Sigmoid colon (tissue), 3 donors: ENCODE data around the gene ZNF205.

Experiments used
- POLR2A ChIP-seq, 2 donors: fragments of 450-650 bp; IDR thresholded peaks; one replicate each; pipeline ENCODE4 v1.6.1; 2016; ENCODE audit warnings: antibody characterized with exemption in 2 of 2, mild to moderate bottlenecking in 2 of 2, moderate library complexity in 2 of 2
- TF ChIP-seq, protein P1 (sequence below), 4 experiments: fragments of 450-650 bp in 3 of 4; fragments of 200-600 bp in 1 of 4; IDR thresholded peaks; one replicate each; pipeline ENCODE4 v1.5.1; 2016 to 2019; ENCODE audit warnings: antibody characterized with exemption in 4 of 4, mild to moderate bottlenecking in 3 of 4, moderate library complexity in 2 of 4

DNA sequence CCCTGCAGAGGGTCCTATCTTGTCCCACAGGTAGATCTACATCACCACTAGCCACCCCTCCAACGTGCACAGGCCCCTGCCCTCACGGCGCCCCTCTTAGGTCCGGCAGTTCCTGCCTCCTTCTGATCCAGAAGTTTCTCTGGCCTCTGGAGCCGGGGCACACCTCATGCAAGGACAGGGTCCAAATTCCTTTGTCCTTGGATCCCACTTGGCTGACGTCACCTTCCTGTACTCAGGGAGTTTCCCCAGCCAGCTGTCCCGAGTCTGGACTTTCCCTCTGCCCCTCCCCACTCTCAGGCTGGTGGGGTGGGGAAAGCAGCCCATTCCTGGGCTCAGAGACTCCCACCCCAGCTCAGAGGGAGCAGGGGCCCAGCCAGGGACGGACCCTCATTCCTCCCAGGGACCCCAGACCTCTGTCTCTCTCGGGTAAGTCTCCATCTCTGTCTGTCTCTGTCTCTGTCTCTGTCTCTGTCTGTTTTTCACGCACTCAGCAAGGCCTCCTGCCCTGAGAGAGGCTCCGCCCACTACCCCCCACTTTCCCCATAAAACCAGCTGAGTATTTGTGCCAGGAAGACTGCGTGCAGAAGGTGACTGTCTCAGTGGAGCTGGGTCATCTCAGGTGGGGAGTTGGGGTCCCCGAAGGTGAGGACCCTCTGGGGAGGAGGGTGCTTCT is 47.2 kb upstream of the ZNF205 start, which contains the start of gene IL32:
- TF ChIP-seq, protein P1, sequence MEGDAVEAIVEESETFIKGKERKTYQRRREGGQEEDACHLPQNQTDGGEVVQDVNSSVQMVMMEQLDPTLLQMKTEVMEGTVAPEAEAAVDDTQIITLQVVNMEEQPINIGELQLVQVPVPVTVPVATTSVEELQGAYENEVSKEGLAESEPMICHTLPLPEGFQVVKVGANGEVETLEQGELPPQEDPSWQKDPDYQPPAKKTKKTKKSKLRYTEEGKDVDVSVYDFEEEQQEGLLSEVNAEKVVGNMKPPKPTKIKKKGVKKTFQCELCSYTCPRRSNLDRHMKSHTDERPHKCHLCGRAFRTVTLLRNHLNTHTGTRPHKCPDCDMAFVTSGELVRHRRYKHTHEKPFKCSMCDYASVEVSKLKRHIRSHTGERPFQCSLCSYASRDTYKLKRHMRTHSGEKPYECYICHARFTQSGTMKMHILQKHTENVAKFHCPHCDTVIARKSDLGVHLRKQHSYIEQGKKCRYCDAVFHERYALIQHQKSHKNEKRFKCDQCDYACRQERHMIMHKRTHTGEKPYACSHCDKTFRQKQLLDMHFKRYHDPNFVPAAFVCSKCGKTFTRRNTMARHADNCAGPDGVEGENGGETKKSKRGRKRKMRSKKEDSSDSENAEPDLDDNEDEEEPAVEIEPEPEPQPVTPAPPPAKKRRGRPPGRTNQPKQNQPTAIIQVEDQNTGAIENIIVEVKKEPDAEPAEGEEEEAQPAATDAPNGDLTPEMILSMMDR (IDR thresholded peaks at IDR 0.05): no peak
- no peak for TF ChIP-seq POLR2A (IDR thresholded peaks at IDR 0.05)
